ENCODE measurements around the gene PRSS22. TPM values are rescaled to one million over a fixed set of nuclear protein-coding genes. Genes with fewer than 3 reads are reported as not detected.

Gene PRSS22
- total RNA-seq, 1 experiment from 2014 or later: 3.9 TPM

DNA sequence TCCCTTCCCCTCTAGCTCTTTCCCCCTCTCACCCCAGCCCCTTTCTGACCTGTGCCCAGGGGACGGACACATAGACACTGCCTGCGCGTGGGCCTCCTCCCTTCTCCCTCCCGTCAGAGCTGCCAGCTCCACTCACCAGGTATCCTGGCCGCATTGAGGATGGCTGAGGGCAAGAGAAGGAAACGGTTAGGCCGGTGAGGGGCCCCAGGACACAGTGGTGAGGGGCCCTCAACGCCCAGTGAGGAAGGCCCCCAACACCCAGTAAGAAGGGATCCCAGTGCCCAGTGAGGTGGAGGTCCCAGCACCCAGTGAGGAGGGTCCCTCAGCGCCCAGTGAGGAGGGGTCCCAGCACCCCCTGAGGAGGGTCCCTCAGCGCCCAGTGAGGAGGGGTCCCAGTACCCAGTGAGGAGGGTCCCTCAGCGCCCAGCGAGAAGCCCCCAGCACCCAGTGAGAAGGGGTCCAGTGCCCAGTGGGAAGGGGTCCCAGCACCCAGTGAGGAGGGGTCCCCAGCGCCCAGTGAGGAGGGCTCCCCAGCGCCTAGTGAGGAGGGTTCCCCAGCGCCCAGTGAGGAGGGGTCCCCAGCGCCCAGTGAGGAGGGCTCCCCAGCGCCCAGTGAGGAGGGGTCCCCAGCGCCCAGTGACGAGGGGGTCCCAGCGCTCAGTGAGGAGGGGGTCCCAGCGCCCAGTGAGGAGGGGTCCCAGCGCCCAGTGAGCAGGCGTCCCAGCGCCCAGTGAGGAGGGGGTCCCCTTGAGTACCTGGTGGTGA, 1.1 kb downstream of the PRSS22 start:
- ChIA-PET CTCF (interaction anchor here (0.6 to 2.5 kb wide), 14 partner anchors 11 to 278 kb away, joined by 3 to 13 read pairs (median 5); partner anchors contain the start of genes FLYWCH2, PRSS41 and ZNF213), POLR2A (interaction anchor here (0.9 kb wide), 1 partner anchor 11 kb away, joined by 4 read pairs; no protein-coding TSS in a partner anchor)
- Mint-ChIP-seq H3K9me3 (peaks cover 21% of the 10 kb centered on the region), H3K4me3 (no peak overlapping the region), H3K27me3 (ENCODE audit: low read depth) (peaks cover 43% of the 10 kb centered on the region), H3K36me3 (peaks cover 8% of the 10 kb centered on the region), H3K27ac (no peak overlapping the region), H3K4me1 (peaks cover 5% of the 10 kb centered on the region)
- TF ChIP-seq, protein P1, sequence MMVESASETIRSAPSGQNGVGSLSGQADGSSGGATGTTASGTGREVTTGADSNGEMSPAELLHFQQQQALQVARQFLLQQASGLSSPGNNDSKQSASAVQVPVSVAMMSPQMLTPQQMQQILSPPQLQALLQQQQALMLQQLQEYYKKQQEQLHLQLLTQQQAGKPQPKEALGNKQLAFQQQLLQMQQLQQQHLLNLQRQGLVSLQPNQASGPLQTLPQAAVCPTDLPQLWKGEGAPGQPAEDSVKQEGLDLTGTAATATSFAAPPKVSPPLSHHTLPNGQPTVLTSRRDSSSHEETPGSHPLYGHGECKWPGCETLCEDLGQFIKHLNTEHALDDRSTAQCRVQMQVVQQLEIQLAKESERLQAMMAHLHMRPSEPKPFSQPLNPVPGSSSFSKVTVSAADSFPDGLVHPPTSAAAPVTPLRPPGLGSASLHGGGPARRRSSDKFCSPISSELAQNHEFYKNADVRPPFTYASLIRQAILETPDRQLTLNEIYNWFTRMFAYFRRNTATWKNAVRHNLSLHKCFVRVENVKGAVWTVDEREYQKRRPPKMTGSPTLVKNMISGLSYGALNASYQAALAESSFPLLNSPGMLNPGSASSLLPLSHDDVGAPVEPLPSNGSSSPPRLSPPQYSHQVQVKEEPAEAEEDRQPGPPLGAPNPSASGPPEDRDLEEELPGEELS (CRISPR knock-in tag; IDR thresholded peaks at IDR 0.05): no peak
- no peak for TF ChIP-seq TP53 (CRISPR knock-in tag; IDR thresholded peaks at IDR 0.05)
- no peak for TF ChIP-seq GRHL2 (CRISPR knock-in tag; IDR thresholded peaks at IDR 0.05; ENCODE audit: insufficient replicate concordance, severe bottlenecking)
- TF ChIP-seq, protein P2, sequence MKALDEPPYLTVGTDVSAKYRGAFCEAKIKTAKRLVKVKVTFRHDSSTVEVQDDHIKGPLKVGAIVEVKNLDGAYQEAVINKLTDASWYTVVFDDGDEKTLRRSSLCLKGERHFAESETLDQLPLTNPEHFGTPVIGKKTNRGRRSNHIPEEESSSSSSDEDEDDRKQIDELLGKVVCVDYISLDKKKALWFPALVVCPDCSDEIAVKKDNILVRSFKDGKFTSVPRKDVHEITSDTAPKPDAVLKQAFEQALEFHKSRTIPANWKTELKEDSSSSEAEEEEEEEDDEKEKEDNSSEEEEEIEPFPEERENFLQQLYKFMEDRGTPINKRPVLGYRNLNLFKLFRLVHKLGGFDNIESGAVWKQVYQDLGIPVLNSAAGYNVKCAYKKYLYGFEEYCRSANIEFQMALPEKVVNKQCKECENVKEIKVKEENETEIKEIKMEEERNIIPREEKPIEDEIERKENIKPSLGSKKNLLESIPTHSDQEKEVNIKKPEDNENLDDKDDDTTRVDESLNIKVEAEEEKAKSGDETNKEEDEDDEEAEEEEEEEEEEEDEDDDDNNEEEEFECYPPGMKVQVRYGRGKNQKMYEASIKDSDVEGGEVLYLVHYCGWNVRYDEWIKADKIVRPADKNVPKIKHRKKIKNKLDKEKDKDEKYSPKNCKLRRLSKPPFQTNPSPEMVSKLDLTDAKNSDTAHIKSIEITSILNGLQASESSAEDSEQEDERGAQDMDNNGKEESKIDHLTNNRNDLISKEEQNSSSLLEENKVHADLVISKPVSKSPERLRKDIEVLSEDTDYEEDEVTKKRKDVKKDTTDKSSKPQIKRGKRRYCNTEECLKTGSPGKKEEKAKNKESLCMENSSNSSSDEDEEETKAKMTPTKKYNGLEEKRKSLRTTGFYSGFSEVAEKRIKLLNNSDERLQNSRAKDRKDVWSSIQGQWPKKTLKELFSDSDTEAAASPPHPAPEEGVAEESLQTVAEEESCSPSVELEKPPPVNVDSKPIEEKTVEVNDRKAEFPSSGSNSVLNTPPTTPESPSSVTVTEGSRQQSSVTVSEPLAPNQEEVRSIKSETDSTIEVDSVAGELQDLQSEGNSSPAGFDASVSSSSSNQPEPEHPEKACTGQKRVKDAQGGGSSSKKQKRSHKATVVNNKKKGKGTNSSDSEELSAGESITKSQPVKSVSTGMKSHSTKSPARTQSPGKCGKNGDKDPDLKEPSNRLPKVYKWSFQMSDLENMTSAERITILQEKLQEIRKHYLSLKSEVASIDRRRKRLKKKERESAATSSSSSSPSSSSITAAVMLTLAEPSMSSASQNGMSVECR (CRISPR knock-in tag; IDR thresholded peaks at IDR 0.05; ENCODE audit: borderline replicate concordance): no peak
- TF ChIP-seq, protein P3, sequence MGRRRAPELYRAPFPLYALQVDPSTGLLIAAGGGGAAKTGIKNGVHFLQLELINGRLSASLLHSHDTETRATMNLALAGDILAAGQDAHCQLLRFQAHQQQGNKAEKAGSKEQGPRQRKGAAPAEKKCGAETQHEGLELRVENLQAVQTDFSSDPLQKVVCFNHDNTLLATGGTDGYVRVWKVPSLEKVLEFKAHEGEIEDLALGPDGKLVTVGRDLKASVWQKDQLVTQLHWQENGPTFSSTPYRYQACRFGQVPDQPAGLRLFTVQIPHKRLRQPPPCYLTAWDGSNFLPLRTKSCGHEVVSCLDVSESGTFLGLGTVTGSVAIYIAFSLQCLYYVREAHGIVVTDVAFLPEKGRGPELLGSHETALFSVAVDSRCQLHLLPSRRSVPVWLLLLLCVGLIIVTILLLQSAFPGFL (CRISPR knock-in tag; IDR thresholded peaks at IDR 0.05; ENCODE audit: borderline replicate concordance): no peak
- TF ChIP-seq FOXK1 (CRISPR knock-in tag; IDR thresholded peaks at IDR 0.05): no peak
- TF ChIP-seq, protein P4, sequence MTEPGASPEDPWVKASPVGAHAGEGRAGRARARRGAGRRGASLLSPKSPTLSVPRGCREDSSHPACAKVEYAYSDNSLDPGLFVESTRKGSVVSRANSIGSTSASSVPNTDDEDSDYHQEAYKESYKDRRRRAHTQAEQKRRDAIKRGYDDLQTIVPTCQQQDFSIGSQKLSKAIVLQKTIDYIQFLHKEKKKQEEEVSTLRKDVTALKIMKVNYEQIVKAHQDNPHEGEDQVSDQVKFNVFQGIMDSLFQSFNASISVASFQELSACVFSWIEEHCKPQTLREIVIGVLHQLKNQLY (CRISPR knock-in tag; IDR thresholded peaks at IDR 0.05): no peak
- no peak for TF ChIP-seq ZNF317 (CRISPR knock-in tag; IDR thresholded peaks at IDR 0.05; ENCODE audit: borderline replicate concordance, low read depth)
- no peak for TF ChIP-seq TEAD4 (CRISPR knock-in tag; IDR thresholded peaks at IDR 0.05)
- TF ChIP-seq, protein P5, sequence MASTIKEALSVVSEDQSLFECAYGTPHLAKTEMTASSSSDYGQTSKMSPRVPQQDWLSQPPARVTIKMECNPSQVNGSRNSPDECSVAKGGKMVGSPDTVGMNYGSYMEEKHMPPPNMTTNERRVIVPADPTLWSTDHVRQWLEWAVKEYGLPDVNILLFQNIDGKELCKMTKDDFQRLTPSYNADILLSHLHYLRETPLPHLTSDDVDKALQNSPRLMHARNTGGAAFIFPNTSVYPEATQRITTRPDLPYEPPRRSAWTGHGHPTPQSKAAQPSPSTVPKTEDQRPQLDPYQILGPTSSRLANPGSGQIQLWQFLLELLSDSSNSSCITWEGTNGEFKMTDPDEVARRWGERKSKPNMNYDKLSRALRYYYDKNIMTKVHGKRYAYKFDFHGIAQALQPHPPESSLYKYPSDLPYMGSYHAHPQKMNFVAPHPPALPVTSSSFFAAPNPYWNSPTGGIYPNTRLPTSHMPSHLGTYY (CRISPR knock-in tag; IDR thresholded peaks at IDR 0.05): no peak
- TF ChIP-seq CREM (CRISPR knock-in tag; IDR thresholded peaks at IDR 0.05): no peak
- no peak for TF ChIP-seq ZNF263 (CRISPR knock-in tag; IDR thresholded peaks at IDR 0.05; ENCODE audit: low read depth)
- TF ChIP-seq FOXJ3 (CRISPR knock-in tag; IDR thresholded peaks at IDR 0.05; ENCODE audit: borderline replicate concordance): no peak
- no peak for TF ChIP-seq MXD4 (CRISPR knock-in tag; IDR thresholded peaks at IDR 0.05; ENCODE audit: borderline replicate concordance)
- no peak for TF ChIP-seq JUN (CRISPR knock-in tag; IDR thresholded peaks at IDR 0.05)
- TF ChIP-seq, protein P6, sequence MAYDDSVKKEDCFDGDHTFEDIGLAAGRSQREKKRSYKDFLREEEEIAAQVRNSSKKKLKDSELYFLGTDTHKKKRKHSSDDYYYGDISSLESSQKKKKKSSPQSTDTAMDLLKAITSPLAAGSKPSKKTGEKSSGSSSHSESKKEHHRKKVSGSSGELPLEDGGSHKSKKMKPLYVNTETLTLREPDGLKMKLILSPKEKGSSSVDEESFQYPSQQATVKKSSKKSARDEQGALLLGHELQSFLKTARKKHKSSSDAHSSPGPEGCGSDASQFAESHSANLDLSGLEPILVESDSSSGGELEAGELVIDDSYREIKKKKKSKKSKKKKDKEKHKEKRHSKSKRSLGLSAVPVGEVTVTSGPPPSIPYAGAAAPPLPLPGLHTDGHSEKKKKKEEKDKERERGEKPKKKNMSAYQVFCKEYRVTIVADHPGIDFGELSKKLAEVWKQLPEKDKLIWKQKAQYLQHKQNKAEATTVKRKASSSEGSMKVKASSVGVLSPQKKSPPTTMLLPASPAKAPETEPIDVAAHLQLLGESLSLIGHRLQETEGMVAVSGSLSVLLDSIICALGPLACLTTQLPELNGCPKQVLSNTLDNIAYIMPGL (CRISPR knock-in tag; IDR thresholded peaks at IDR 0.05): no peak
- ATAC-seq (no peak), DNase-seq (ENCODE audit: low spot score) (no peak)

Measured in WTC11 (cell line).